Thyroid gland (tissue), 4 donors: ENCODE data around the gene CABP2. TPM values are rescaled to one million over a fixed set of nuclear protein-coding genes. Genes with fewer than 3 reads are reported as not detected.
A peak's percentile ranks its signal among the peaks of the same experiment; 100 is the strongest.
"Not testable (repeated sequence)": the region's sequence is repeated elsewhere in the genome, so short reads cannot be mapped to it uniquely, and the experiment has no call there.

Source experiments
- DNase-seq, 2 donors: peaks; one replicate each; pipeline ENCODE4 v3.0.0-alpha.2; 2019
- H3K27ac ChIP-seq, 3 donors: fragments of 200-600 bp; sonication (generic); 1 replicate in 2 of 3; 2 replicates in 1 of 3; pipeline ENCODE4 v1.5.1; 2016 to 2019; ENCODE audit warnings: mild to moderate bottlenecking in 1 of 3, moderate library complexity in 1 of 3
- H3K27me3 ChIP-seq: fragments of 200-600 bp; sonication (generic); one replicate; pipeline ENCODE4 v1.5.1; 2019
- H3K36me3 ChIP-seq, 2 donors: fragments of 200-600 bp; sonication (generic); one replicate each; pipeline ENCODE4 v1.5.1; 2016 to 2019
- H3K4me1 ChIP-seq, 2 donors: fragments of 200-600 bp; sonication (generic); one replicate each; pipeline ENCODE4 v1.5.1; 2017 to 2019
- H3K4me3 ChIP-seq, 3 donors: fragments of 200-600 bp; sonication (generic); replicated peaks in 1 of 3; 1 replicate in 2 of 3; 2 replicates in 1 of 3; pipeline ENCODE4 v1.5.1; 2016; ENCODE audit warnings: mild to moderate bottlenecking in 1 of 3
- H3K9me3 ChIP-seq: fragments of 200-600 bp; sonication (generic); one replicate; pipeline ENCODE4 v1.5.1; 2017
- POLR2A ChIP-seq, 2 donors: fragments of 450-650 bp; IDR thresholded peaks; one replicate each; pipeline ENCODE4 v1.6.1; 2017; ENCODE audit warnings: antibody characterized with exemption in 2 of 2, mild to moderate bottlenecking in 2 of 2, moderate library complexity in 1 of 2
- WGBS, 2 donors: methylation state at CpG; one replicate each; pipeline ENCODE4 v1.1.5; 2017; 5-methylcytosine and 5-hydroxymethylcytosine counted together
- intact Hi-C: fragments of 100-400 bp; cut with DNase I; formaldehyde crosslinking; loops from one replicate; pipeline ENCODE4 v1.15.1; 2023
- total RNA-seq, 4 donors: library from RNA; depleted of rRNA; stranded (reverse); fragments of >200 nt; gene quantifications; one replicate each; pipeline ENCODE4 v1.2.3, GENCODE V29; 2016
- TF ChIP-seq, protein P1 (sequence below), 6 experiments: fragments of 200-600 bp in 3 of 6; fragments of 450-650 bp in 3 of 6; sonication (generic) in 3 of 6; IDR thresholded peaks; one replicate each; pipeline ENCODE4 v1.5.1; 2016 to 2019; ENCODE audit warnings: antibody characterized with exemption in 6 of 6, mild to moderate bottlenecking in 2 of 6, inconsistent platforms in 1 of 6, moderate library complexity in 1 of 6

The CABP2 gene
- total RNA-seq, 4 donors from 2014 or later = not detected

DNA sequence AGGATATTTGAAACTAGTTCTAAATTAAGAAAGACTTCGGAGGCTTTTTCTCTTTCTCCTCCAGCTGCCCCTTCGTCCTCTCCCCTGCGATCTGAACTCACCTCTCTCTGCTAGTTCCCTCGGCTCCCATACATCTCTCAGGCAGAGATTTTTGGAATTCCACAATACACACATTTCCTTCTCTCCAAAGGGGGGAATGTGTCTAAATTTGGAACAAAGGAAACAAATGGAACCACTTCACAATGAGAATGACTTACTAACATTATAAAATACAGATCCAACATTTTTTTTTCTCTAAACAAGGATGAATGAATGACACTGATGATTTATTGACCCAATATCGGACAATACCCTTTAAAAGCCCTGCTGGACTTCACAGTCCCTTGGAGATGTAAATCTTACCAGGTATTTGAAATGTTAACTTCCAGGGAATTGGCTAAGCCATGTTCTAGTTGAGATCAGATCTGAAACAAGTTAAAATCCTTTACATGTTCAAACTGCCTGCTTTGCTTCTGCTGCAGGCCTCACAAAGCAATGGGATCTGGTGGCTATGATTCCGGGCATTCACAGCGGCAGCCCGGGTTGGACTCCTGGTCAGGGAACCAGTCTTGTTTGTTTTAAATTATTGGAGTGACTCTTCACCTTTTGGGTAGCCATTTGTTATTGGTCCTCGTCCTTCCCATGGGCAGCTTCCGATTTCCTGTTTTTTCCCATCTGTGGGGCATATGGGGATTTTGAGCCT is 39.9 kb upstream of the CABP2 start:
- intact Hi-C loops = no loop called here
- Histone ChIP-seq H3K36me3 (no peaks in the 10 kb centered on the region), H3K9me3 (no peaks in the 10 kb centered on the region), H3K4me3 (no peak overlapping the region), H3K27me3 (no peaks in the 10 kb centered on the region), H3K4me1 (peaks cover 56 to 57% of the 10 kb centered on the region in 2 donors), H3K27ac (peak overlapping the region; percentile 89 to 97 (median 97))
- DNase-seq = no peak
- 61 to 69% methylated on average over 10 of the region's 10 CpGs for whole genome bisulfite sequencing, 2 donors
- TF ChIP-seq, protein P1, sequence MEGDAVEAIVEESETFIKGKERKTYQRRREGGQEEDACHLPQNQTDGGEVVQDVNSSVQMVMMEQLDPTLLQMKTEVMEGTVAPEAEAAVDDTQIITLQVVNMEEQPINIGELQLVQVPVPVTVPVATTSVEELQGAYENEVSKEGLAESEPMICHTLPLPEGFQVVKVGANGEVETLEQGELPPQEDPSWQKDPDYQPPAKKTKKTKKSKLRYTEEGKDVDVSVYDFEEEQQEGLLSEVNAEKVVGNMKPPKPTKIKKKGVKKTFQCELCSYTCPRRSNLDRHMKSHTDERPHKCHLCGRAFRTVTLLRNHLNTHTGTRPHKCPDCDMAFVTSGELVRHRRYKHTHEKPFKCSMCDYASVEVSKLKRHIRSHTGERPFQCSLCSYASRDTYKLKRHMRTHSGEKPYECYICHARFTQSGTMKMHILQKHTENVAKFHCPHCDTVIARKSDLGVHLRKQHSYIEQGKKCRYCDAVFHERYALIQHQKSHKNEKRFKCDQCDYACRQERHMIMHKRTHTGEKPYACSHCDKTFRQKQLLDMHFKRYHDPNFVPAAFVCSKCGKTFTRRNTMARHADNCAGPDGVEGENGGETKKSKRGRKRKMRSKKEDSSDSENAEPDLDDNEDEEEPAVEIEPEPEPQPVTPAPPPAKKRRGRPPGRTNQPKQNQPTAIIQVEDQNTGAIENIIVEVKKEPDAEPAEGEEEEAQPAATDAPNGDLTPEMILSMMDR (IDR thresholded peaks at IDR 0.05) = no peak
- no peak for TF ChIP-seq POLR2A (IDR thresholded peaks at IDR 0.05)

GRCh38 chr11:67561971-67562619 is 38.8 kb upstream of the CABP2 start:
- no peaks in the 10 kb centered on the region for H3K9me3 ChIP-seq
- H3K36me3 ChIP-seq = no peaks in the 10 kb centered on the region
- intact Hi-C loops = no loop called here
- peak overlapping the region; percentile 95 to 97 (median 97) for H3K27ac ChIP-seq
- H3K4me3 ChIP-seq = peak overlapping the region in 1 of 3 donors; percentile 7
- TF ChIP-seq, protein P1 (IDR thresholded peaks at IDR 0.05) = peak in 1 of 6 experiments; percentile 6
- peak in 1 of 2 donors; percentile 44 for TF ChIP-seq POLR2A (IDR thresholded peaks at IDR 0.05)
- peaks cover 58 to 62% of the 10 kb centered on the region in 2 donors for H3K4me1 ChIP-seq
- no peaks in the 10 kb centered on the region for H3K27me3 ChIP-seq
- 32 to 41% methylated on average over 10 of the region's 10 CpGs for WGBS, 2 donors
- DNase-seq = peak; percentile 80 to 81

DNA sequence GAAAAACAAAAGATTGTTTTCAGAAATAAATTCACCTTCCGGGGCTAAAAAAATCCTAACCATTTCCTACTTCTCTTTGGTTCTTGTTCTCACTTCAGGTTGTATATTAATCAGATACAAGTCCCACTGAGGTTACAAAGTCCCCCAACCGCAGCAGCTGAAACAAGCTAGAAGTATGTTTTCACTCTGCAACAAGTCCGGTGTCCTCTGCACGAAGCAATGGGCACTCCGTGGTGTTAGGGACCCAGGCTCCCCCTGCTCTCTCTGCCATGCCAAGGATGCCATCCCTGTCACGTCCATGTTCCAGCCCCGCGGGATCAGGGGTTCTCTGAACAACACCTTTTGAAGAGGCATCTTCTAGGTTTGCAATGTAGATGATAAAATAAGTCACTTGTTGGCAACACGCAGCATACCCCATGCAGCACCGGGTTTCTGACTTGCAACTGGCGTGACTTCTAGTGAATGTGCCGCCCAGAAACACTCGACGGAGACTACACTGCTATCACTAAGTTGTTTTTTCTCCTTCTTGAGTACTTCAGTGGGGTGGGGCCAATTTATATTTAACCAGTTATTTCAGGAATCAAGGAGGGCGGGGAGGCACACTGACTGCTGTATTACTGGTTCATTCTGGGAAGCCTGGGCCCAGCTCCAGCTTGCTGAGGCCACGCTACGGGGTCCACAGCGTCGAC is 35.0 kb upstream of the CABP2 start:
- Histone ChIP-seq H3K4me1 (peaks cover 54 to 57% of the 10 kb centered on the region in 2 donors), H3K27me3 (no peaks in the 10 kb centered on the region), H3K27ac (peak overlapping the region; percentile 86 to 97 (median 95)), H3K36me3 (no peaks in the 10 kb centered on the region), H3K4me3 (no peak overlapping the region), H3K9me3 (no peaks in the 10 kb centered on the region)
- TF ChIP-seq, protein P1 (IDR thresholded peaks at IDR 0.05) = no peak
- peak in 1 of 2 donors; percentile 75 for TF ChIP-seq POLR2A (IDR thresholded peaks at IDR 0.05)
- intact Hi-C loops = no loop called here
- peak; percentile 92 to 94 for DNase-seq
- WGBS, 2 donors = 19 to 22% methylated on average over 14 to 19 of the region's 19 CpGs

DNA sequence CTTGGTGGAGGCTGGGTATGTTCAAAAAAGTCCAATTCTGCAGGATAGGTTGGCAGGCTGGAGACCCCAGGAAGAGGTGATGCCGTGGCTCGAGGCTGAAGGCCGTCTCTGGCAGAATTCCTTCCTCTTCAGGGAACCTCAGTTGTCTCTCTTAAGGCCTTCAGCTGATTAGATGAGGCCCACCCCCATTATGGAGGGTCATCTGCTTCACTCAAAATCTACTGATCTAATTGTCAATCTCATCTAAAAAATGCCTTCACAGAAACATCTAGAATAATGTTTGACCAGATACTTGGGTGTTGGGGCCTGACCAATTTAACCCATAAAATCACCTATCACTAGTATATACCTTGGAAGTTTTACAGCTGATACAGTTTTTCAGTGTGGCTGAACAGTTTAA is 33.0 kb upstream of the CABP2 start:
- Histone ChIP-seq H3K9me3 (no peaks in the 10 kb centered on the region), H3K27ac (no peak overlapping the region), H3K4me1 (peaks cover 38 to 43% of the 10 kb centered on the region in 2 donors), H3K36me3 (no peaks in the 10 kb centered on the region), H3K27me3 (no peaks in the 10 kb centered on the region), H3K4me3 (no peak overlapping the region)
- intact Hi-C loops = no loop called here
- TF ChIP-seq, protein P1 (IDR thresholded peaks at IDR 0.05) = no peak
- TF ChIP-seq POLR2A (IDR thresholded peaks at IDR 0.05) = no peak
- whole genome bisulfite sequencing, 2 donors = 79 to 82% methylated on average over 3 of the region's 3 CpGs
- DNase-seq = no peak

- intact Hi-C loops, DNase-seq, H3K9me3 ChIP-seq, H3K27me3 ChIP-seq, H3K27ac ChIP-seq, H3K36me3 ChIP-seq, H3K4me3 ChIP-seq: not testable (repeated sequence)
- peaks cover 7 to 13% of the 10 kb centered on the region in 2 donors for H3K4me1 ChIP-seq
These were observed 28.5 kb upstream of the CABP2 start for GRCh38 chr11:67551697-67552096.
